Retinal pigment epithelial cell (primary cell): ENCODE results near the gene FNDC4.

ENCODE experiments used
- DNase-seq: peaks from one replicate; pipeline ENCODE4 v3.0.0-alpha.2; 2010; ENCODE audit warnings: low read depth
- H3K4me3 ChIP-seq: 2 replicates; pipeline ENCODE4 v1.5.1; 2011; ENCODE audit warnings: mild to moderate bottlenecking, low read length, control low read depth, moderate library complexity
- TF ChIP-seq, protein P1 (sequence below): conservative IDR thresholded peaks from 2 replicates; pipeline ENCODE4 v1.5.1; 2011; ENCODE audit warnings: low read depth, low read length, control low read depth, inconsistent platforms

Gene FNDC4

DNA sequence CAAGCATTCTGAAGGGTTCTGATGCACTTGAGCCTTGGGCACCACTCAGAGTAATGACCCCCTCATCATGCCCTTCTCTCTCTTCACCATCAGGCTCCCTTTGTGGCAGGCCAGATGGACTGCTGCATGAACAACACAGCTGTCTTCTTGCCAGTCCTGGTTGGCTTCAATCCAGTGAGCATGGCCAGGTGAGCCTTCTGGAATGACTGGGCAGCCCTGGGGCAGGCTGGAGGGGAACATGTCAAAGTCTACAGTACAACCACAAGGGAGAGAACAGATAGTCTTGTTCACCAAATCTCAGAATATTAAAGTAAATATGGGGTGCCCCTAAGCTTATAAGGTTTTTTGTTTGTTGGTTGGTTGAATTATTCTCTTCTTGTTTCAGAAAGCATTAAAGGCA lies 6.0 kb upstream of the FNDC4 start:
- TF ChIP-seq, protein P1, sequence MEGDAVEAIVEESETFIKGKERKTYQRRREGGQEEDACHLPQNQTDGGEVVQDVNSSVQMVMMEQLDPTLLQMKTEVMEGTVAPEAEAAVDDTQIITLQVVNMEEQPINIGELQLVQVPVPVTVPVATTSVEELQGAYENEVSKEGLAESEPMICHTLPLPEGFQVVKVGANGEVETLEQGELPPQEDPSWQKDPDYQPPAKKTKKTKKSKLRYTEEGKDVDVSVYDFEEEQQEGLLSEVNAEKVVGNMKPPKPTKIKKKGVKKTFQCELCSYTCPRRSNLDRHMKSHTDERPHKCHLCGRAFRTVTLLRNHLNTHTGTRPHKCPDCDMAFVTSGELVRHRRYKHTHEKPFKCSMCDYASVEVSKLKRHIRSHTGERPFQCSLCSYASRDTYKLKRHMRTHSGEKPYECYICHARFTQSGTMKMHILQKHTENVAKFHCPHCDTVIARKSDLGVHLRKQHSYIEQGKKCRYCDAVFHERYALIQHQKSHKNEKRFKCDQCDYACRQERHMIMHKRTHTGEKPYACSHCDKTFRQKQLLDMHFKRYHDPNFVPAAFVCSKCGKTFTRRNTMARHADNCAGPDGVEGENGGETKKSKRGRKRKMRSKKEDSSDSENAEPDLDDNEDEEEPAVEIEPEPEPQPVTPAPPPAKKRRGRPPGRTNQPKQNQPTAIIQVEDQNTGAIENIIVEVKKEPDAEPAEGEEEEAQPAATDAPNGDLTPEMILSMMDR, result no peak
- no peak for DNase-seq
- no peak overlapping the region for H3K4me3 ChIP-seq

DNA sequence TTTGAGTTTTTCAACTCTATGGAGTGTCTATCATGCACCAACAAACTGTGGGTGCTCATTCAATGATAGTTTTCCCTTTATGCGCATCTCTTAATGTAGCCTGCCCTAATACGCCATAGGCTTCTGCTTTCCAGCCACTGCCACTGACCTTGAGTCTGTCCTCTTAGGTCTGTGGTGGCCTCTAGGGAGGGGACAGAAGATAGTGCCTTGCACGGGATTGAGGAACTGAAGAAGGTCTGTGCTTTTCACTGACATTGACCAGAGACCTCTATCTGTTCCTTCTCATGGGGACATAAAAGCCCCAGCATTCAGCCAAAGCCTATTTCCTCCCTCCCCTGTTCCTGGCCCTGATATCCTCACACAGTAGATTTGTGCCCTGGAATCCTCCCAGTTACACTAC lies 4.0 kb upstream of the FNDC4 start:
- TF ChIP-seq, protein P1, result no peak
- DNase-seq, result no peak
- no peak overlapping the region for H3K4me3 ChIP-seq

DNA sequence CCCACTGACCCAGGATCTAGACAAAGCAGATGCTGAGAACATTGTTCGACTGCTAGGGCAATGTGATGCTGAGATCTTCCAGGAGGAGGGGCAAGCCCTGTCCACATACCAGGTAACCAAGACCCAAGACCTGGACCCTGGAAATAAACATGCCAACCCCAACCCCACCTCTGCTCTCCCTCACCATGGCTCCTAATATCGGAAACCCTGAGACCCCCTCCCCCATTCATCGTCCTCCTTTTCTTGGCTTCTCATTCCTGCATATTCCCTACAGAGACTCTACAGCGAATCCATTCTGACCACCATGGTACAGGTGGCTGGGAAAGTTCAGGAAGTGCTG lies 2.3 kb upstream of the FNDC4 start:
- TF ChIP-seq, protein P1, result no peak
- H3K4me3 ChIP-seq, result no peak overlapping the region
- no peak for DNase-seq

DNA sequence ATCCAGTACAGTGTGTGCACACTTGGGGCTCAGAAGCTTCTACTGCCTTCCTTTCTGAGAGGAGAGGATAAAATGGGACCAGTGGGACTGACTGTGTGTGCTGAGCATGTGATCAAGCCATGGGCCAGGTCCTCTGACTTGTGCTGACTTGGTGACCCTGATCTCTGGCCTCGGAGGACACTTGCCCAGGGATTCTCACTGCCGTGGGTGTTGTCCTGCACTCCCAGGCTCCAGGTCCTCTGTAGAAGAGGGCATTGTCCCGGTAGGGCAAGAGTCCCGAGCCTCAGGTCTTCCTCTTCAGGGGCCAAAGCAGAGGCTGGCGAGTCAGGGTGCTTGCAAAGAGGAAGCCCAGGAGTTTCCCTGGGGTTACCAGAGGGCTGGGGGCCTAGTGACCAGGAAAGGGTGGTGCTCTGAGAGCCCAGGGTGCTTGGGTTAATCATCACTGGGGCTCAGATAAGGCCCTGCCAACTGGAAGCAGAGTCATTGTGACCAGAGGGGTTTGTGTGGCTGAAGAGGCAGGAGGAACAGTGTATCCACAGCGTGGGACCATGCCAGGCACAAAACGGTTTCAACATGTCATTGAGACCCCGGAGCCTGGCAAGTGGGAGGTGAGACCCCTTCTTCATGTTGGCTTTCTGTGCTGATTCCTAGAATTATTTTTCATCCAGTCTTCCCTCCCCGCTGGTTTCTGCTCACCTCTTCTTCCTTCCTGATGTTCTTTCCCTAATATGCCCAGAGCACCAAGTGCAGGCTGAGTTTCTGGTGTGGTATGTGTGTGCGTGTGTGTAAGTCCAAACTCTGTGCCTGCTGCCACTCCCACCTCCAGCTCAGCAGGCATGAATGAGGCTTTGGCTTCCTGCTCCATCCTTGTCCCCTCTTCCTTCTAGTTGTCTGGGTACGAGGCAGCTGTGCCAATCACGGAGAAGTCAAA lies 1.6 kb upstream of the FNDC4 start, which contains the start of gene GCKR:
Gene GCKR, plus strand, starts transcription at position 483 of the 931 bp plus-strand sequence. Its CDS starts 66 bp downstream, at position 549.
- no peak within 1 kb of the TSS for H3K4me3 ChIP-seq
- TF ChIP-seq, protein P1, result no peak
- no peak for DNase-seq

DNA sequence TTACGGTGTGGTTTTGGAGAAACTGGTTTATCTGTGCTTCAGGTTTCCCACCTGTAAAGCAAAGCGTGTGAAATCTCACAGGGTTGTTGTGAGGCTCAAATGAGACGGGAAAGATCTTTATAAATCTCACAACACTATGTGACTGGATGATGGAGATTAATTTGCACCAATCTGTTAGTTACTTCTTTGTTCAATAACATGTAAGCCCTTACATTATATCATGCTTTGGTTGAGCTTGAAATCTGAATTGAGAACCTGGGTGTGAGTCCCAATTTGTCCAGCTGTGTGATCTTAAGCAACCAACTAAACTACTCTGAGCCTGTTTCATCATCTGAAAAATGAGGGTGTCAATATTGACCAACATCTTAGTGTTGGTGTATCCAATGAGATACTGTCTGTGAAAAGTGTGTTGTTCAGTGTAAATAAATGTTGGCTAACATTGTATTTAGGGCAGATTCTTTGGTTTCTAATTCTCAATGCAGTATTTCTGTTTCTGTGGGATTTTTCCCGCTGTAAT lies 898 bp upstream of the FNDC4 start:
- TF ChIP-seq, protein P1, result no peak
- no peak overlapping the region for H3K4me3 ChIP-seq
- DNase-seq, result no peak

DNA sequence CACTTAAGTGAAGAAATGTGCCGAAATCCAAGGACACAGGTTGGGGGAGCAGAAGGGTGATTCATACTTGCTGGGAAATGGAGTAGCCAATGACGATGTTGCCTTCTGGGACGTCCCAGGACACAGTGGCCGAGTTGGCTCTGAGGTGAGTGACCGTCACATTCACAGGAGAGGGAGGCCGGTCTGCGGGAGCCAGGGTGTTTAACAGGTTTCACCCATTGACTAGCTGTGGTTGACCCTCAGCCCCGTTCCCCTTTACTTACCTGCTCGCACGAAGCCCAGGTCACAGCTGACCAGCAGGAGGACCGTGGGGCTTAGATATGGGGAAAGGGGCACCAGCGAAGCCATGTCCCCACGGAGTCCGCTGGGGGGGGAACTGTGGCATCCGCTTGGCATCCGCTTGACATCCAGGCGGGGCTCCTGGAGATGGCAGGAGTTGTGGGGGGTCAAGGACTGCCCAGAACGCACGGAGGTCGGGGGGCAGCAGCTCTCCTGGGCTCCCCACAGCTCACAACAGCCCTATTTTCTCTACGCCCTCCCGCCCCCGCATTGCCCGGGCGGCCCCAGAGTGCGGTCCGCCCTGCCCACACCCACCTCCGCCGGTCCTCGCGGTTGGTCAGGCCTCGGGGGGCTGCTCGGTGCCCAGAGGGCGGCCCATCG lies 586 bp downstream of the FNDC4 start:
- TF ChIP-seq, protein P1, result peak; percentile 4
- DNase-seq, result no peak
- H3K4me3 ChIP-seq, result peak overlapping the region; percentile 68
